ENCODE data around the gene ACO1.
A peak's percentile ranks its signal among the peaks of the same experiment; 100 is the strongest.

ACO1 gene

GRCh38 chr9:32422237-32422806 lies 37.9 kb downstream of the ACO1 start:
- DNase-seq: no peak

- peak; percentile 32 for DNase-seq
These were observed 38.9 kb downstream of the ACO1 start for GRCh38 chr9:32423371-32423770.

- no peak for DNase-seq
These were observed 40.2 kb downstream of the ACO1 start for GRCh38 chr9:32424616-32425015.

- DNase-seq: peak; percentile 58
These were observed 42.0 kb downstream of the ACO1 start for GRCh38 chr9:32426278-32426939.

GRCh38 chr9:32427111-32427873 lies 42.8 kb downstream of the ACO1 start:
- DNase-seq: no peak

- DNase-seq: peak; percentile 65
These were observed 46.3 kb downstream of the ACO1 start for GRCh38 chr9:32430720-32431119.

GRCh38 chr9:32431196-32431595 lies 46.8 kb downstream of the ACO1 start:
- DNase-seq: no peak

- DNase-seq: peak; percentile 53
These were observed 47.6 kb downstream of the ACO1 start for GRCh38 chr9:32431940-32432555.

- no peak for DNase-seq
These were observed 50.4 kb downstream of the ACO1 start for GRCh38 chr9:32434892-32435291.

GRCh38 chr9:32441678-32442077 lies 57.2 kb downstream of the ACO1 start:
- DNase-seq: no peak

- DNase-seq: no peak
These were observed 58.0 kb downstream of the ACO1 start for GRCh38 chr9:32442433-32442832.

- DNase-seq: no peak
These were observed 65.5 kb downstream of the ACO1 start for GRCh38 chr9:32449969-32450368.

GRCh38 chr9:32454280-32454679 lies 69.8 kb downstream of the ACO1 start:
- no peak for DNase-seq

- no peak for DNase-seq
These were observed 71.3 kb downstream of the ACO1 start for GRCh38 chr9:32455738-32456137.

- peak; percentile 17 for DNase-seq
These were observed 72.1 kb downstream of the ACO1 start for GRCh38 chr9:32456564-32456963.

- no peak for DNase-seq
These were observed 79.3 kb downstream of the ACO1 start for GRCh38 chr9:32463500-32464293.

GRCh38 chr9:32468740-32469139 lies 84.3 kb downstream of the ACO1 start:
- DNase-seq: no peak

- no peak for DNase-seq
These were observed 87.9 kb downstream of the ACO1 start for GRCh38 chr9:32472344-32472743.

- no peak for DNase-seq
These were observed 98.9 kb downstream of the ACO1 start for GRCh38 chr9:32483343-32483742.

- no peak for DNase-seq
These were observed 102.6 kb downstream of the ACO1 start for GRCh38 chr9:32486839-32487562.

- peak; percentile 36 for DNase-seq
These were observed 103.5 kb downstream of the ACO1 start for GRCh38 chr9:32487981-32488380.

GRCh38 chr9:32490601-32491000 lies 106.2 kb downstream of the ACO1 start:
- no peak for DNase-seq

Data from fibroblast of skin of abdomen (primary cell).